ENCODE data around the gene MAGEB16.

- TF ChIP-seq RAD21 (IDR thresholded peaks at IDR 0.05; ENCODE audit: insufficient read depth, low read depth, low read length), result no peak
- no peak for TF ChIP-seq BCL3 (IDR thresholded peaks at IDR 0.05; ENCODE audit: borderline replicate concordance, insufficient read depth, low read depth, low read length, poor library complexity, severe bottlenecking)
- TF ChIP-seq PML (IDR thresholded peaks at IDR 0.05; ENCODE audit: low read length), result no peak
- TF ChIP-seq TARDBP (IDR thresholded peaks at IDR 0.05; ENCODE audit: borderline replicate concordance), result no peak
- no peak for TF ChIP-seq REST (IDR thresholded peaks at IDR 0.05; ENCODE audit: low read depth, low read length)
- TF ChIP-seq MEF2A (IDR thresholded peaks at IDR 0.05; ENCODE audit: insufficient read depth, low read depth, low read length), result no peak
- no peak for TF ChIP-seq TAF1 (IDR thresholded peaks at IDR 0.05; ENCODE audit: borderline replicate concordance, low read depth, low read length)
- TF ChIP-seq EP300 (IDR thresholded peaks at IDR 0.05; ENCODE audit: borderline replicate concordance in 1 of 2, control insufficient read depth in 1 of 2, low read depth in 2 of 2, low read length in 2 of 2), result no peak
- no peak for TF ChIP-seq NRF1 (conservative IDR thresholded peaks at IDR 0.05; ENCODE audit: low read depth, low read length)
- TF ChIP-seq NKRF (conservative IDR thresholded peaks at IDR 0.05), result no peak
- TF ChIP-seq FOXK2 (IDR thresholded peaks at IDR 0.05), result no peak
- TF ChIP-seq CTCF (IDR thresholded peaks at IDR 0.05 in 2 of 3, conservative IDR thresholded peaks at IDR 0.05 in 1 of 3; ENCODE audit: control insufficient read depth in 2 of 3, extremely low read depth in 1 of 3, insufficient read depth in 1 of 3, low read depth in 3 of 3, low read length in 3 of 3), result no peak
- TF ChIP-seq PKNOX1 (IDR thresholded peaks at IDR 0.05), result no peak
Measured at GRCh38 chrX:35847736-35848135, 49.6 kb downstream of the MAGEB16 start.

Data from GM12878 (cell line).